Measurements from ENCODE around the gene MS4A15.

GRCh38 chr11:60717956-60718355, 38.7 kb upstream of the MS4A15 start:
- TF ChIP-seq CTCF (IDR thresholded peaks at IDR 0.05) (no peak), POLR2A (IDR thresholded peaks at IDR 0.05) (no peak)
